ENCODE results near the gene TIMM13. TPM values are rescaled to one million over a fixed set of nuclear protein-coding genes. Genes with fewer than 3 reads are reported as not detected.

The TIMM13 gene
- total RNA-seq, 1 experiment from 2014 or later, result 129 TPM

- ATAC-seq, result no peak
- POLR2A ChIA-PET (ENCODE audit: unreplicated experiment), result no interaction called here
These were observed 14.2 kb downstream of the TIMM13 start for GRCh38 chr19:2413159-2413558.

GRCh38 chr19:2412449-2412848, 14.9 kb downstream of the TIMM13 start:
- POLR2A ChIA-PET (ENCODE audit: unreplicated experiment), result no interaction called here

More at GRCh38 chr19:2413159-2413558, 14.2 kb downstream of the TIMM13 start:
- Histone ChIP-seq H4K20me1 (ENCODE audit: low read length) (no peaks in the 10 kb centered on the region), H3K9ac (ENCODE audit: low read length) (no peak overlapping the region), H3K4me2 (ENCODE audit: low read length) (no peak overlapping the region), H2AFZ (ENCODE audit: low read length) (no peak overlapping the region), H3K36me3 (ENCODE audit: low read depth, low read length) (no peaks in the 10 kb centered on the region), H3K4me1 (ENCODE audit: insufficient read depth, low read length) (no peaks in the 10 kb centered on the region), H3F3A (ENCODE audit: low read length, unreplicated experiment) (no peaks in the 10 kb centered on the region), H3K9me2 (replicated peaks; ENCODE audit: low read length) (no peaks in the 10 kb centered on the region), H3K27me3 (ENCODE audit: low read length) (no peaks in the 10 kb centered on the region), H3K79me2 (ENCODE audit: low read length) (no peaks in the 10 kb centered on the region), H3K4me3 (ENCODE audit: low read length) (no peak overlapping the region), H3K9me3 (ENCODE audit: low read length) (no peaks in the 10 kb centered on the region), H3K27ac (ENCODE audit: low read length) (no peak overlapping the region)
- no TSS peak for BruUV-seq (replicated peaks)
- intact Hi-C loops (cut with micrococcal nuclease), result no loop called here
- TF ChIP-seq EZH2phosphoT487 (IDR thresholded peaks at IDR 0.05; ENCODE audit: borderline replicate concordance, low read length) (no peak), EZH2 (IDR thresholded peaks at IDR 0.05; ENCODE audit: low read length, unreplicated experiment) (no peak), CTCF (conservative IDR thresholded peaks at IDR 0.05; ENCODE audit: low read depth, low read length) (no peak)
- CTCF ChIA-PET, result no interaction called here
- no peak for DNase-seq

More at GRCh38 chr19:2412449-2412848, 14.9 kb downstream of the TIMM13 start:
- Histone ChIP-seq H3K27me3 (ENCODE audit: low read length) (no peaks in the 10 kb centered on the region), H3K9me3 (ENCODE audit: low read length) (no peaks in the 10 kb centered on the region), H3K4me2 (ENCODE audit: low read length) (no peak overlapping the region), H3K79me2 (ENCODE audit: low read length) (no peaks in the 10 kb centered on the region), H3K27ac (ENCODE audit: low read length) (no peak overlapping the region), H3F3A (ENCODE audit: low read length, unreplicated experiment) (no peaks in the 10 kb centered on the region), H3K9me2 (replicated peaks; ENCODE audit: low read length) (no peaks in the 10 kb centered on the region), H4K20me1 (ENCODE audit: low read length) (no peaks in the 10 kb centered on the region), H3K4me1 (ENCODE audit: insufficient read depth, low read length) (no peaks in the 10 kb centered on the region), H3K36me3 (ENCODE audit: low read depth, low read length) (no peaks in the 10 kb centered on the region), H2AFZ (ENCODE audit: low read length) (no peak overlapping the region), H3K4me3 (ENCODE audit: low read length) (no peak overlapping the region), H3K9ac (ENCODE audit: low read length) (no peak overlapping the region)
- no TSS peak for BruUV-seq (replicated peaks)
- 0 out of 2 replicates have a peak, but pooled peaks have one; percentile 25 for ATAC-seq
- intact Hi-C loops (cut with micrococcal nuclease), result no loop called here
- CTCF ChIA-PET, result no interaction called here
- TF ChIP-seq EZH2 (IDR thresholded peaks at IDR 0.05; ENCODE audit: low read length, unreplicated experiment) (no peak), EZH2phosphoT487 (IDR thresholded peaks at IDR 0.05; ENCODE audit: borderline replicate concordance, low read length) (no peak), CTCF (conservative IDR thresholded peaks at IDR 0.05; ENCODE audit: low read depth, low read length) (no peak)
- no peak for DNase-seq

Data from PC-3 (cell line).